GM23338 (cell line): ENCODE results near the gene ABCA4. TPM values are rescaled to one million over a fixed set of nuclear protein-coding genes. Genes with fewer than 3 reads are reported as not detected.

Source experiments
- ATAC-seq: fragments of 200-7000 bp; cut with Tn5 transposase; 3 replicates; pipeline ENCODE4 v1.9.1; 2020
- DNase-seq: peaks from one replicate; pipeline ENCODE4 v3.0.0-alpha.2; 2015; ENCODE audit warnings: low spot score
- H2AFZ ChIP-seq: fragments of 200-600 bp; sonication (generic); 2 replicates; pipeline ENCODE4 v1.8.0; 2016; ENCODE audit warnings: antibody characterized with exemption, mild to moderate bottlenecking, moderate library complexity
- H3F3A ChIP-seq: fragments of 200-600 bp; sonication (generic); replicated peaks from 2 replicates; pipeline ENCODE4 v1.8.0; 2017; ENCODE audit warnings: antibody characterized with exemption, mixed run types, low read depth
- H3K27ac ChIP-seq: fragments of 200-600 bp; sonication (generic); 2 replicates; pipeline ENCODE4 v1.6.1; 2016; ENCODE audit warnings: low read depth
- H3K27me3 ChIP-seq: fragments of 200-600 bp; sonication (generic); 2 replicates; pipeline ENCODE4 v1.8.0; 2016; ENCODE audit warnings: mild to moderate bottlenecking, mixed run types, moderate library complexity; ENCODE audit not compliant: insufficient read depth
- H3K36me3 ChIP-seq: fragments of 200-600 bp; sonication (generic); 2 replicates; pipeline ENCODE4 v1.8.0; 2016; ENCODE audit warnings: mild to moderate bottlenecking; ENCODE audit not compliant: insufficient read depth
- H3K4me1 ChIP-seq: fragments of 200-600 bp; sonication (generic); 2 replicates; pipeline ENCODE4 v1.8.0; 2016; ENCODE audit warnings: mild to moderate bottlenecking, moderate library complexity; ENCODE audit not compliant: insufficient read depth
- H3K4me2 ChIP-seq: fragments of 200-600 bp; sonication (generic); 2 replicates; pipeline ENCODE4 v1.7.1; 2017; ENCODE audit warnings: mixed run types
- H3K4me3 ChIP-seq: fragments of 200-600 bp; sonication (generic); 2 replicates; pipeline ENCODE4 v1.6.1; 2016; ENCODE audit warnings: mixed run types
- H3K79me2 ChIP-seq: fragments of 200-600 bp; sonication (generic); replicated peaks from 2 replicates; pipeline ENCODE4 v1.8.0; 2017; ENCODE audit warnings: mild to moderate bottlenecking; ENCODE audit not compliant: insufficient read depth
- H3K9me2 ChIP-seq: fragments of 200-600 bp; sonication (generic); 2 replicates; pipeline ENCODE4 v1.8.0; 2017; ENCODE audit not compliant: insufficient read depth
- H4K20me1 ChIP-seq: fragments of 200-600 bp; sonication (generic); replicated peaks from 2 replicates; pipeline ENCODE4 v1.8.0; 2017; ENCODE audit warnings: mild to moderate bottlenecking; ENCODE audit not compliant: insufficient read depth
- H3K27ac Mint-ChIP-seq: 2 replicates; pipeline ENCODE4 v1.8.0; 2020; ENCODE audit warnings: inconsistent platforms, mild to moderate bottlenecking, moderate library complexity, mixed read lengths
- H3K27me3 Mint-ChIP-seq: 3 replicates; pipeline ENCODE4 v1.8.0; 2022; ENCODE audit warnings: low read depth, mild to moderate bottlenecking, moderate library complexity, mixed read lengths, inconsistent platforms; ENCODE audit not compliant: insufficient read depth, poor library complexity
- H3K36me3 Mint-ChIP-seq: 3 replicates; pipeline ENCODE4 v1.8.0; 2021; ENCODE audit warnings: low read depth, mild to moderate bottlenecking, inconsistent platforms, moderate library complexity, mixed read lengths
- H3K4me1 Mint-ChIP-seq: 3 replicates; pipeline ENCODE4 v1.8.0; 2020; ENCODE audit warnings: mild to moderate bottlenecking, inconsistent platforms, mixed read lengths
- H3K4me3 Mint-ChIP-seq: 3 replicates; pipeline ENCODE4 v1.8.0; 2021; ENCODE audit warnings: moderate library complexity, mild to moderate bottlenecking, inconsistent platforms, mixed read lengths
- H3K9me3 Mint-ChIP-seq: 3 replicates; pipeline ENCODE4 v1.8.0; 2020; ENCODE audit warnings: moderate library complexity, mild to moderate bottlenecking, inconsistent platforms, mixed read lengths
- EZH2phosphoT487 ChIP-seq: fragments of 200-600 bp; sonication (generic); IDR thresholded peaks from one replicate; pipeline ENCODE4 v1.8.1; 2018; ENCODE audit warnings: antibody characterized with exemption; ENCODE audit not compliant: unreplicated experiment
- NANOG ChIP-seq: IDR thresholded peaks from 2 replicates; pipeline ENCODE4 v1.6.1; 2016; ENCODE audit warnings: antibody characterized with exemption, borderline replicate concordance
- STAT1 ChIP-seq: IDR thresholded peaks from one replicate; pipeline ENCODE4 v1.6.1; 2016; ENCODE audit warnings: antibody characterized with exemption; ENCODE audit not compliant: unreplicated experiment
- ZNF114 ChIP-seq: fragments of 250-450 bp; sonication (Bioruptor Pico); IDR thresholded peaks from 2 replicates; pipeline ENCODE4 v1.5.0; 2020; ENCODE audit warnings: mild to moderate bottlenecking, moderate library complexity
- ZNF462 ChIP-seq: fragments of 250-450 bp; sonication (Bioruptor Pico); IDR thresholded peaks from 2 replicates; pipeline ENCODE4 v1.5.0; 2020; ENCODE audit warnings: mild to moderate bottlenecking, moderate library complexity
- polyA plus RNA-seq: library from polyadenylated mRNA; unstranded; fragments of >200 nt; fragmentation: Nextera tagmentation; extraction: Ambion mirVana; gene quantifications from 2 replicates; pipeline ENCODE4 v1.2.1, GENCODE V29; 2016
- total RNA-seq: library from RNA; depleted of rRNA; stranded (reverse); fragments of >200 nt; shearing (Covaris generic); gene quantifications from 2 replicates; pipeline ENCODE4 v1.2.3, GENCODE V29; 2014

The ABCA4 gene
- total and polyA plus RNA-seq, 2 experiments from 2014 or later, result not detected

DNA sequence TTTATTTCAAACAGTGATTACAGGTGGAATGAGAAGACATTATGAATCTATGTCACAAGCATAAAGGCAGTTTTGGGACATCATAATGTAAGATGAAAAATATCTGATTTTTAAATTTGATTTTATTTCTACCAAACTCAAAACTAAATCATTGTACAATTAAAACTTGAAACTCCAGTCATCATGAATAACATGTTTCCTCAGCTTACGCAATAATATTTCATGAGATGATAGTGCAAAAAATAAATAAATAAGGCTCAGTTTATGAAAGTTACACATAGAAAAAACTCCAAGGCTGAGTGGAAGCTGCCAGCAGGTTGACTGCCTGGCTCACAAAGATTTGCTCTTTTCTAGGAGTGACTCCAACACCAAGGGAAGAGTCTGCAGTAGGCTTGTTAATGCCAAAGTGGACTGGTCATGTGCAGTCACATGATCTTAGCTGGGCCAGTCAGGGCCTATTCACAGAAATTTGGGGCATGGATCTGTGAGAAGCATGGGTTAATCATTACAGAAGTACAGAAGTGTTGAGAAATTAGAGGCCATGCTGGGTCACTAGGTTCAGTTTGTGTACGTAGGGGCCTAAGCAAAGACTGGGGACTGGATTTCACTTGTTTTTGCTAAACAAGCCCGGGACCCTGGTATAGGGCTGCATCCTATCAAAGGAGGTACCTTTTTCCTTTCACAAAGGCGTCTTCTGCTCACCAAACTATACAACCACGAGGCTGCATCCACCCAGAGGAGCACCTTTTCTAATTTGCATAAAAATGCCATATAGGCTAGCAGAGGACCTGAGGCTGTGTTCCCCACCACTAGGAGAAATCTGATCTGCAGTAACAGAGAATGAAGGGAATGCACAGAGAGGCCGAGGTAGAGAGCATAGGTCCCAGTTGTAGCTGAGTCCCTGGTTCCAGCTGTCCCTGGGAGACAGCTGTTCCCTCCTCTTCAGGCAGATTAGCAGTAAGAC, 4.9 kb upstream of the ABCA4 start:
- Mint-ChIP-seq H3K4me3 (no peak overlapping the region), H3K27ac (no peak overlapping the region), H3K9me3 (no peaks in the 10 kb centered on the region), H3K4me1 (peaks cover 19% of the 10 kb centered on the region), H3K36me3 (no peaks in the 10 kb centered on the region), H3K27me3 (peaks cover 9% of the 10 kb centered on the region)
- Histone ChIP-seq H3K79me2 (no peaks in the 10 kb centered on the region), H3K4me2 (no peak overlapping the region), H3K36me3 (no peaks in the 10 kb centered on the region), H3K4me1 (no peaks in the 10 kb centered on the region), H2AFZ (peak overlapping the region; percentile 60; the same call in 1 of the 2 replicates), H4K20me1 (no peaks in the 10 kb centered on the region), H3K27ac (no peak overlapping the region), H3K4me3 (no peak overlapping the region), H3F3A (no peaks in the 10 kb centered on the region), H3K27me3 (no peaks in the 10 kb centered on the region), H3K9me2 (no peaks in the 10 kb centered on the region)
- ATAC-seq, result peak; percentile 96
- TF ChIP-seq ZNF462 (CRISPR knock-in tag), result 0 out of 2 replicates have a peak, but pooled peaks have one; percentile 32
- no peak for TF ChIP-seq EZH2phosphoT487
- TF ChIP-seq STAT1, result no peak
- DNase-seq, result peak; percentile 54

- Histone ChIP-seq H3K4me3 (no peak overlapping the region), H4K20me1 (no peaks in the 10 kb centered on the region), H3K4me1 (peaks cover 10% of the 10 kb centered on the region), H3K4me2 (no peak overlapping the region), H3K36me3 (no peaks in the 10 kb centered on the region), H3K27ac (no peak overlapping the region), H2AFZ (no peak overlapping the region), H3F3A (no peaks in the 10 kb centered on the region), H3K27me3 (no peaks in the 10 kb centered on the region), H3K79me2 (no peaks in the 10 kb centered on the region), H3K9me2 (no peaks in the 10 kb centered on the region)
- no peak for DNase-seq
- Mint-ChIP-seq H3K9me3 (no peaks in the 10 kb centered on the region), H3K36me3 (no peaks in the 10 kb centered on the region), H3K27me3 (peaks cover 9% of the 10 kb centered on the region), H3K4me1 (peaks cover 29% of the 10 kb centered on the region), H3K4me3 (no peak overlapping the region), H3K27ac (no peak overlapping the region)
- no peak for ATAC-seq
- TF ChIP-seq ZNF462 (CRISPR knock-in tag) (no peak), NANOG (no peak), ZNF114 (no peak)
These were observed 3.6 kb upstream of the ABCA4 start for GRCh38 chr1:94124538-94124937.
